Fibroblast of pulmonary artery (primary cell): Measurements from ENCODE around the gene NPBWR2.

ENCODE experiments used
- DNase-seq: peaks from one replicate; pipeline ENCODE4 v3.0.0-alpha.2; 2010; ENCODE audit warnings: low read depth
- H3K4me3 ChIP-seq: replicated peaks from 2 replicates; pipeline ENCODE4 v1.5.1; 2011; ENCODE audit warnings: low read depth, mild to moderate bottlenecking, control low read depth, low read length, moderate library complexity
- CTCF ChIP-seq: IDR thresholded peaks from 2 replicates; pipeline ENCODE4 v1.5.1; 2011; ENCODE audit warnings: mild to moderate bottlenecking, control low read depth, low read length, inconsistent platforms; ENCODE audit errors: missing control alignments

NPBWR2 gene

GRCh38 chr20:64109831-64110391 lies 2.5 kb upstream of the NPBWR2 start:
- TF ChIP-seq CTCF, result no peak
- DNase-seq, result no peak
- H3K4me3 ChIP-seq, result no peak overlapping the region

- no peak for DNase-seq
- TF ChIP-seq CTCF, result no peak
- H3K4me3 ChIP-seq, result no peak overlapping the region
Observed at GRCh38 chr20:64108731-64109681, 1.6 kb upstream of the NPBWR2 start.

- no peak overlapping the region for H3K4me3 ChIP-seq
- no peak for DNase-seq
- TF ChIP-seq CTCF, result no peak
Observed at GRCh38 chr20:64107736-64108457, 532 bp upstream of the NPBWR2 start.

GRCh38 chr20:64106435-64106961 lies 867 bp downstream of the NPBWR2 start:
- TF ChIP-seq CTCF, result no peak
- DNase-seq, result no peak
- H3K4me3 ChIP-seq, result no peak overlapping the region

GRCh38 chr20:64105846-64106434 lies 1.4 kb downstream of the NPBWR2 start:
- H3K4me3 ChIP-seq, result no peak overlapping the region
- no peak for DNase-seq

More at GRCh38 chr20:64105846-64106434, 1.4 kb downstream of the NPBWR2 start:
- TF ChIP-seq CTCF, result no peak
